Neuronal stem cell (in vitro differentiated cells): ENCODE results near the gene PPM1M.

Source experiments
- DNase-seq: peaks from one replicate; pipeline ENCODE4 v3.0.0-alpha.2; 2013; ENCODE audit warnings: low spot score
- H2AFZ ChIP-seq: one replicate; pipeline ENCODE4 v1.6.1; 2013; ENCODE audit warnings: mild to moderate bottlenecking, low read length, inconsistent platforms
- H2AK5ac ChIP-seq: 2 replicates; pipeline ENCODE4 v1.6.1; 2013; ENCODE audit warnings: low read depth, mild to moderate bottlenecking, inconsistent platforms, low read length, moderate library complexity, mixed read lengths
- H2BK120ac ChIP-seq: 2 replicates; pipeline ENCODE4 v1.6.1; 2013; ENCODE audit warnings: low read depth, mild to moderate bottlenecking, inconsistent platforms, low read length, moderate library complexity, mixed read lengths
- H2BK12ac ChIP-seq: one replicate; pipeline ENCODE4 v1.6.1; 2013; ENCODE audit warnings: low read length, inconsistent platforms
- H2BK15ac ChIP-seq: 2 replicates; pipeline ENCODE4 v1.6.1; 2013; ENCODE audit warnings: mild to moderate bottlenecking, low read length, inconsistent platforms, mixed read lengths
- H2BK5ac ChIP-seq: one replicate; pipeline ENCODE4 v1.6.1; 2013; ENCODE audit warnings: inconsistent platforms, mild to moderate bottlenecking, low read length, moderate library complexity
- H3K14ac ChIP-seq: one replicate; pipeline ENCODE4 v1.6.1; 2013; ENCODE audit warnings: low read length, inconsistent platforms
- H3K18ac ChIP-seq: 2 replicates; pipeline ENCODE4 v1.6.1; 2013; ENCODE audit warnings: low read length, inconsistent platforms
- H3K23ac ChIP-seq: 2 replicates; pipeline ENCODE4 v1.6.1; 2013; ENCODE audit warnings: low read depth, mild to moderate bottlenecking, mixed read lengths, low read length, inconsistent platforms; ENCODE audit not compliant: poor library complexity
- H3K27ac ChIP-seq: replicated peaks from 3 replicates; pipeline ENCODE4 v1.5.1; 2013; ENCODE audit warnings: low read length, inconsistent platforms
- H3K27me3 ChIP-seq, 3 experiments: 2 replicates each; pipeline ENCODE4 v1.6.1; 2013; ENCODE audit warnings: low read length in 3 of 3, mild to moderate bottlenecking in 2 of 3, inconsistent platforms in 1 of 3, low read depth in 1 of 3, mixed read lengths in 1 of 3, moderate library complexity in 1 of 3; ENCODE audit not compliant: control insufficient read depth in 3 of 3, insufficient read depth in 3 of 3
- H3K36me3 ChIP-seq, 2 donors: replicated peaks in 1 of 2; 2 replicates each; pipeline ENCODE4 v1.6.1; 2013; ENCODE audit warnings: low read length in 2 of 2; ENCODE audit not compliant: control insufficient read depth in 2 of 2, insufficient read depth in 2 of 2
- H3K4ac ChIP-seq: 2 replicates; pipeline ENCODE4 v1.6.1; 2013; ENCODE audit warnings: inconsistent platforms, mild to moderate bottlenecking, low read length, moderate library complexity
- H3K4me1 ChIP-seq, 2 donors: 1 replicate in 1 of 2; 2 replicates in 1 of 2; pipeline ENCODE4 v1.6.1; 2013; ENCODE audit warnings: low read length in 2 of 2, low read depth in 1 of 2; ENCODE audit not compliant: control insufficient read depth in 2 of 2, insufficient read depth in 1 of 2
- H3K4me2 ChIP-seq: one replicate; pipeline ENCODE4 v1.6.1; 2013; ENCODE audit warnings: mild to moderate bottlenecking, low read length, inconsistent platforms; ENCODE audit not compliant: insufficient read depth, poor library complexity, severe bottlenecking
- H3K4me3 ChIP-seq, 2 donors: 2 replicates each; pipeline ENCODE4 v1.5.1; 2013; ENCODE audit warnings: low read length in 2 of 2, mild to moderate bottlenecking in 2 of 2, inconsistent platforms in 1 of 2, moderate library complexity in 1 of 2
- H3K79me1 ChIP-seq: one replicate; pipeline ENCODE4 v1.6.1; 2013; ENCODE audit warnings: low read depth, mild to moderate bottlenecking, inconsistent platforms, low read length, moderate library complexity
- H3K9ac ChIP-seq: one replicate; pipeline ENCODE4 v1.6.1; 2013; ENCODE audit warnings: mild to moderate bottlenecking, low read depth, low read length, inconsistent platforms; ENCODE audit not compliant: poor library complexity
- H3K9me3 ChIP-seq, 2 donors: replicated peaks in 1 of 2; 2 replicates each; pipeline versions ENCODE3 to v1.6.1; 2013; ENCODE audit warnings: low read length in 2 of 2, mild to moderate bottlenecking in 2 of 2, inconsistent platforms in 1 of 2, low read depth in 1 of 2, mixed read lengths in 1 of 2, moderate library complexity in 1 of 2; ENCODE audit not compliant: control insufficient read depth in 2 of 2, insufficient read depth in 1 of 2
- H4K8ac ChIP-seq: one replicate; pipeline ENCODE4 v1.6.1; 2013; ENCODE audit warnings: low read depth, mild to moderate bottlenecking, inconsistent platforms, low read length, moderate library complexity
- H4K91ac ChIP-seq: one replicate; pipeline ENCODE4 v1.6.1; 2013; ENCODE audit warnings: low read length, low read depth, mild to moderate bottlenecking, inconsistent platforms; ENCODE audit not compliant: poor library complexity
- WGBS, 2 donors: extraction: QIAGEN DNeasy Blood & Tissue Kit; methylation state at CpG; one replicate each; pipeline ENCODE4 v1.1.7; 2013; ENCODE audit warnings: missing lambda C conversion rate in 2 of 2, mixed read lengths in 1 of 2; ENCODE audit not compliant: insufficient read length in 2 of 2, insufficient replicate concordance in 1 of 2; ENCODE audit errors: extremely low coverage in 2 of 2; 5-methylcytosine and 5-hydroxymethylcytosine counted together

PPM1M gene

DNA sequence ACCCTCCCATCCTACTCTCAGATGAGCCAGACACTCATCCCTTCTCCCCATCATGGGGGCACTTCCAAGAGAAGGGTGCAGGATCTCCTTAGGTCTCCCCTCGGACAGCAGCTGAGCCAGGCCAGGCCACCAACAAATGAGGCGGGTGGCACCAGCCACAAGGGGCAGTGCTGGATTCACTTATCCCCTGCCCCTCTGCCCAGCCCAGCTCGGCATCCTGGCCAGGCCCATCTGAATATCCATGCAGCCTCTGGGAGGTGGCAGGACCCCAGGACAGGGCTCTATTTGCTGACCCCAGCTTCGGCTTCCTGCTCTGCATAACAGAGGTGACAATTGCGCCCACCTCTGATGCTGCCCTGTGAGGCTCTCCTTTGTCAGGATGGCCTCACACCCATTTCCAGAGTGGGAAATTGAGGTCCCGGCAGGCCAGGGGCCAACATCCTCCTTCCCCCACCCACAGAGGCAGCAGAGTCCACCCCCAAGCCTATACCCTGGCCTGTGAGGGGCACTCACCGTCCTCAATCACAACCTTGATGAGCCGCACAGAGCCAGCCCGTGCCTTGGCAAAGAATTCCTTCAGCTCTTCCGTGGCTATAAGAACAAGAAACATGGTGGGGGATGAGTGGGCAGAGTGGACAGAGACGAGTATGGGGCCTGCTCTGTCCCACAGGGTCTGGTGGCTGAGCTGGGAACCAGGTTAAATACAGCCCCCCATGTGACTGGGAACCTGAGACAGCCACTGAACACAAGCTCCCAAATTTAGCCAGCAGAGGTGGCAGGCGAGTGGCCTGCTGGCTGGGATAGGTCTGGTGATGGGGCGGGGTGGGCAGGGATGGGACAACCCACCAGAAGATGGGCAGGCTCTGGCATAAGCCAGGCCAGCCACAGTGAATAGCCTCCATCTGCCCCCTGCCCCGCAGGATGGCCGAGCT is 10.8 kb upstream of the PPM1M start:
- DNase-seq: no peak
- Histone ChIP-seq H3K4me1 (peaks cover 15 to 16% of the 10 kb centered on the region in 2 donors), H3K14ac (no peak overlapping the region), H4K8ac (no peak overlapping the region), H2BK15ac (no peak overlapping the region), H2BK5ac (no peak overlapping the region), H3K9me3 (no peaks in the 10 kb centered on the region), H3K4me3 (no peak overlapping the region), H3K18ac (peak overlapping the region; percentile 80), H2BK120ac (no peak overlapping the region), H3K23ac (no peak overlapping the region), H3K27me3 (no peaks in the 10 kb centered on the region), H2AFZ (no peak overlapping the region), H2BK12ac (no peak overlapping the region), H3K27ac (no peak overlapping the region), H3K4ac (no peak overlapping the region), H3K4me2 (no peak overlapping the region), H3K79me1 (no peaks in the 10 kb centered on the region), H4K91ac (no peak overlapping the region), H2AK5ac (no peak overlapping the region), H3K9ac (no peak overlapping the region), H3K36me3 (peaks cover 14 to 29% of the 10 kb centered on the region in 2 donors)
- no CpG with 5 or more reads among the region's 15 CpGs for WGBS, 2 donors

GRCh38 chr3:52236424-52236886 is 9.1 kb upstream of the PPM1M start:
- H3K9ac ChIP-seq: no peak overlapping the region
- no peak overlapping the region for H2AFZ ChIP-seq
- H2BK12ac ChIP-seq: no peak overlapping the region
- H3K4me2 ChIP-seq: no peak overlapping the region
- H3K4ac ChIP-seq: no peak overlapping the region
- WGBS, 2 donors: no CpG with 5 or more reads among the region's 5 CpGs
- no peak overlapping the region for H2BK15ac ChIP-seq
- H3K79me1 ChIP-seq: no peaks in the 10 kb centered on the region
- no peaks in the 10 kb centered on the region for H3K9me3 ChIP-seq
- H4K8ac ChIP-seq: no peak overlapping the region
- no peak overlapping the region for H3K27ac ChIP-seq
- no peak overlapping the region for H2BK120ac ChIP-seq
- no peaks in the 10 kb centered on the region for H3K27me3 ChIP-seq
- no peak overlapping the region for H3K4me3 ChIP-seq
- no peak overlapping the region for H3K18ac ChIP-seq
- peaks cover 5 to 13% of the 10 kb centered on the region in 2 donors for H3K36me3 ChIP-seq
- no peak overlapping the region for H2BK5ac ChIP-seq
- no peak overlapping the region for H3K23ac ChIP-seq
- no peak overlapping the region for H2AK5ac ChIP-seq
- no peak overlapping the region for H4K91ac ChIP-seq
- peak overlapping the region; percentile 17 for H3K14ac ChIP-seq
- no peak for DNase-seq
- H3K4me1 ChIP-seq: peaks cover 15 to 17% of the 10 kb centered on the region in 2 donors

DNA sequence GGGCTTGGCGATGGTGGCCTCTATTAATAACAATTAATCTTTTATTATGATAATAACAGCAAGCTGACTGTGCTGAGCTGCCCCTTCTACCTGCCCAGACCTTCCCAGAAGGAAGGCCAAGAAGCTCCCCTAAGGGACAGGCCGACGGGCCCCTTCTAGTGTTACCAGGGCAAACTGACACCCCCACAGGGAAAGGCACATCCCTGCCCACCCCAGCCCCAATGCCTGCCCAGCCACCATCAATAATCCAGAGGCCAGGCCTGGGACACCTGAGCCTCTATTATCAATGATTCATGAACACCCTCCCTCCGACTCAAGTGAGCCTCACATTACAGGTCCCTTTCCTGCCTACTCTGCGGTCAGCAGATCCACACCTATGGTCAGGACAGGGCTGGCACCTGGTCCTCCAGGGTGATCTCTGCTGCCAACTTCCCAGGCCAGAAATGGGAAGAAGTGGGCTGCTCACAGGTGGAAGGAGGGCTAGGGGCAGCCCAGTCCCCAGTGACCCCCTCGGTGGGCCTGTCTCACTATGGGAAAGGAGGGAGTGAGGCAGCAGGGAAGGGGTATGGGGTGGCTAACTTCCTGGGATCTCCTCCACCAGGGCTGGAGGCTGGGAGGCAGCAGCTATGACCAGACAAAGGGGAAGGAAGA is 8.4 kb upstream of the PPM1M start:
- Histone ChIP-seq H3K4me1 (peaks cover 15 to 17% of the 10 kb centered on the region in 2 donors), H2BK12ac (peak overlapping the region; percentile 61), H2BK120ac (no peak overlapping the region), H3K4me2 (no peak overlapping the region), H2AFZ (no peak overlapping the region), H3K4ac (no peak overlapping the region), H2BK5ac (peak overlapping the region; percentile 59), H3K14ac (peak overlapping the region; percentile 23), H4K8ac (no peak overlapping the region), H3K4me3 (peak overlapping the region in 1 of 2 donors; percentile 7), H3K23ac (no peak overlapping the region), H3K18ac (peak overlapping the region; percentile 67), H3K27ac (no peak overlapping the region), H2AK5ac (peak overlapping the region; percentile 92), H3K9ac (peak overlapping the region; percentile 65), H3K9me3 (no peaks in the 10 kb centered on the region), H3K27me3 (no peaks in the 10 kb centered on the region), H2BK15ac (peak overlapping the region; percentile 55), H3K36me3 (peaks cover 5 to 13% of the 10 kb centered on the region in 2 donors), H3K79me1 (no peaks in the 10 kb centered on the region), H4K91ac (no peak overlapping the region)
- no peak for DNase-seq
- no CpG with 5 or more reads among the region's 6 CpGs for WGBS, 2 donors

DNA sequence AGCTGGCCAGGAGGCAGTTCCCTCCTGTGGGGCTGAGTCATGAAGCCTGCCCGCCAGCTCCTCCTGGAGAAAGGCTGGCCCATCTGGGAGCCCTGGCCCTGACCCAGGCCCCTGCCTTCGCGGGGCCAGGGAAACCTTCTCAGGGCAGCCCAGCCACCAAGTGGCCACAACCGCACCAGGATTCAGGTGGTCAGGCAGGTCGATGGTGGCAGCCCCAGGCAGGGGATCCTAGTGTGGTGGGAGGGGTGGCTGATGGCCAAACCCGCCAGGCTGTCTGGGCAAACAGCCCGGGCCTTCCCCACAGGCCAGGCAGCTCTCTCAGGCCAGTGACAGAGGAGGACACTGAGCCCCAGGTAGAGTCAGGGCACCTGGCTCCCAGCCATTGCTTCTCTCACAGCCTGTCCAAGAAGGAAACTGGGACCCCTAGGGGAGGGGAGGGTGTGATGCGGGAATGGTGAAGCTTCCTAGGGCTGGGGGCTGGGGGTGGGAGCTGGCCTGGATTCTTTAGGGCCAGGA is 7.8 kb upstream of the PPM1M start:
- Histone ChIP-seq H3K9me3 (no peaks in the 10 kb centered on the region), H3K4me1 (peaks cover 15 to 17% of the 10 kb centered on the region in 2 donors), H3K4me2 (no peak overlapping the region), H2BK12ac (no peak overlapping the region), H3K27ac (no peak overlapping the region), H2BK120ac (no peak overlapping the region), H3K36me3 (peaks cover 5 to 13% of the 10 kb centered on the region in 2 donors), H4K91ac (no peak overlapping the region), H3K23ac (no peak overlapping the region), H3K14ac (peak overlapping the region; percentile 23), H2BK15ac (peak overlapping the region; percentile 55), H2AFZ (no peak overlapping the region), H3K18ac (peak overlapping the region; percentile 84), H3K79me1 (no peaks in the 10 kb centered on the region), H3K4ac (no peak overlapping the region), H3K27me3 (no peaks in the 10 kb centered on the region), H2BK5ac (peak overlapping the region; percentile 59), H4K8ac (no peak overlapping the region), H3K4me3 (peak overlapping the region in 1 of 2 donors; percentile 97), H3K9ac (peak overlapping the region; percentile 15), H2AK5ac (peak overlapping the region; percentile 92)
- no peak for DNase-seq
- WGBS, 2 donors: no CpG with 5 or more reads among the region's 8 CpGs
